ENCODE data around the gene COL9A3. TPM values are rescaled to one million over a fixed set of nuclear protein-coding genes. Genes with fewer than 3 reads are reported as not detected.

Gene COL9A3
- total RNA-seq, 1 donor: 0.43 TPM

GRCh38 chr20:62807444-62808210 is 9.2 kb upstream of the COL9A3 start:
- DNase-seq (ENCODE audit: low read depth): no peak
- TF ChIP-seq CTCF (IDR thresholded peaks at IDR 0.05; ENCODE audit: insufficient read depth, low read depth, low read length): no peak

GRCh38 chr20:62808211-62808865 is 8.5 kb upstream of the COL9A3 start:
- TF ChIP-seq CTCF (IDR thresholded peaks at IDR 0.05; ENCODE audit: insufficient read depth, low read depth, low read length): peak; percentile 88
- H3K4me3 ChIP-seq (ENCODE audit: low read depth, low read length): no peak overlapping the region
- peak; percentile 65 for DNase-seq (ENCODE audit: low read depth)

More at GRCh38 chr20:62807444-62808210, 9.2 kb upstream of the COL9A3 start:
- no peak overlapping the region for H3K4me3 ChIP-seq (ENCODE audit: low read depth, low read length)

GRCh38 chr20:62809530-62810428 is 7.1 kb upstream of the COL9A3 start:
- no peak for TF ChIP-seq CTCF (IDR thresholded peaks at IDR 0.05; ENCODE audit: insufficient read depth, low read depth, low read length)
- DNase-seq (ENCODE audit: low read depth): no peak
- no peak overlapping the region for H3K4me3 ChIP-seq (ENCODE audit: low read depth, low read length)

GRCh38 chr20:62811320-62811719 is 5.5 kb upstream of the COL9A3 start:
- TF ChIP-seq CTCF (IDR thresholded peaks at IDR 0.05; ENCODE audit: insufficient read depth, low read depth, low read length): no peak
- DNase-seq (ENCODE audit: low read depth): no peak
- H3K4me3 ChIP-seq (ENCODE audit: low read depth, low read length): no peak overlapping the region

GRCh38 chr20:62811720-62812119 is 5.1 kb upstream of the COL9A3 start:
- H3K4me3 ChIP-seq (ENCODE audit: low read depth, low read length): no peak overlapping the region
- no peak for DNase-seq (ENCODE audit: low read depth)
- TF ChIP-seq CTCF (IDR thresholded peaks at IDR 0.05; ENCODE audit: insufficient read depth, low read depth, low read length): no peak

GRCh38 chr20:62812181-62812906 is 4.5 kb upstream of the COL9A3 start:
- H3K4me3 ChIP-seq (ENCODE audit: low read depth, low read length): no peak overlapping the region
- no peak for TF ChIP-seq CTCF (IDR thresholded peaks at IDR 0.05; ENCODE audit: insufficient read depth, low read depth, low read length)
- DNase-seq (ENCODE audit: low read depth): no peak
